ENCODE data around the gene TMBIM4. TPM values are rescaled to one million over a fixed set of nuclear protein-coding genes. Genes with fewer than 3 reads are reported as not detected.

TMBIM4 gene
- total and polyA plus RNA-seq, 8 donors = 56.4 to 106 (median 64.1) TPM

DNA sequence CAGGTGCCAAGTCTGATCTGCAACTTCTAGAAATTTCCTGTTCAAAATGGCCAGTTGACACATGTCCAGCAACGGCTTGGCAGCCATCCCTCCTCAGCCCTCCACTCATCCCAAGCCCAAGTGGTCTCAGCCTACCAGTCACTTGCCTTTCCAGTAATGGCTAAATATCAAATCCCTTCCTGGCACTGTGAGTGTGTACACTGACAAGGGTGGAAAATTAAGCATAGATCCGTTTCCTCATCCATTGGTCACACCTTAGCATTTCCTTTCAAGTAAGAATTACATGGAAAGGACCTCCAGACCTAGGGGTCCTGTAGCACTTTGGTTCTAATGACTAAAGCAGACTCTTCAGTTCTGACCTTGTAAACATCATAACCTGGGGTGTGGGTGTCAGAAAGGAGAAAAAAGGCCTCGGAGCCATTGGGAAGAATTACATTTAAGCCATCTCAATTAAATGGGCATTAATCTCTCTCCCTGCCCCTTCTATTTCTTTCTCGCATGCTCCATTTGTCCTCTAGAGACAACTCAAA is 54.7 kb downstream of the TMBIM4 start:
- H3K4me1 ChIP-seq = no peaks in the 10 kb centered on the region
- no peak overlapping the region for H3K27ac ChIP-seq
- no peaks in the 10 kb centered on the region for H3K36me3 ChIP-seq
- intact Hi-C loops (cut with DNase I) = no loop called here
- TF ChIP-seq, protein P1, sequence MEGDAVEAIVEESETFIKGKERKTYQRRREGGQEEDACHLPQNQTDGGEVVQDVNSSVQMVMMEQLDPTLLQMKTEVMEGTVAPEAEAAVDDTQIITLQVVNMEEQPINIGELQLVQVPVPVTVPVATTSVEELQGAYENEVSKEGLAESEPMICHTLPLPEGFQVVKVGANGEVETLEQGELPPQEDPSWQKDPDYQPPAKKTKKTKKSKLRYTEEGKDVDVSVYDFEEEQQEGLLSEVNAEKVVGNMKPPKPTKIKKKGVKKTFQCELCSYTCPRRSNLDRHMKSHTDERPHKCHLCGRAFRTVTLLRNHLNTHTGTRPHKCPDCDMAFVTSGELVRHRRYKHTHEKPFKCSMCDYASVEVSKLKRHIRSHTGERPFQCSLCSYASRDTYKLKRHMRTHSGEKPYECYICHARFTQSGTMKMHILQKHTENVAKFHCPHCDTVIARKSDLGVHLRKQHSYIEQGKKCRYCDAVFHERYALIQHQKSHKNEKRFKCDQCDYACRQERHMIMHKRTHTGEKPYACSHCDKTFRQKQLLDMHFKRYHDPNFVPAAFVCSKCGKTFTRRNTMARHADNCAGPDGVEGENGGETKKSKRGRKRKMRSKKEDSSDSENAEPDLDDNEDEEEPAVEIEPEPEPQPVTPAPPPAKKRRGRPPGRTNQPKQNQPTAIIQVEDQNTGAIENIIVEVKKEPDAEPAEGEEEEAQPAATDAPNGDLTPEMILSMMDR (IDR thresholded peaks at IDR 0.05) = no peak
- no peak overlapping the region for H3K4me3 ChIP-seq
- no peak for ATAC-seq
- FAIRE-seq = no peak
- WGBS, 2 donors = 79 to 81% methylated on average over 4 of the region's 4 CpGs
- no peaks in the 10 kb centered on the region for H3K9me3 ChIP-seq
- no peaks in the 10 kb centered on the region for H3K27me3 ChIP-seq
- DNase-seq = no peak

DNA sequence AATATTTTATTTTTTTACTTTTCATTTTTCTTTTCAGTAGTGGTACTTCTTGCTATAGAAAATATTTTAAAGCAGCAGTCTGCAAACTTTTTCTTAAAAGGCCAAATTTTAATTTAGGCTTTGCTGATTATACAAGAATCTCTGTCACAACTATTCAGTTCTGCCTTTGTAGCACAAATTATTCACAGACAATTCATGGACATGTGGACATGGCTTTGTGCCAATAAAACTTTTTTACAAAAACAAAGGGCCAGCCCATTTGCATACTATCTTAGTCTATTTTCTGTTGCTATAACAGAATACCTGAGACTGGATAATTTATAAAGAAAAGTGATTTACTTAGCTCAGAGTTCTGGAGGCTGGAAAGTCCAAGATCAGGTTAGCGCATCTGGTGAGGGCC is 56.3 kb downstream of the TMBIM4 start:
- no peak for ATAC-seq
- Histone ChIP-seq H3K4me3 (no peak overlapping the region), H3K4me1 (no peaks in the 10 kb centered on the region), H3K9me3 (no peaks in the 10 kb centered on the region), H3K36me3 (no peaks in the 10 kb centered on the region), H3K27ac (no peak overlapping the region), H3K27me3 (no peaks in the 10 kb centered on the region)
- intact Hi-C loops (cut with DNase I) = no loop called here
- TF ChIP-seq, protein P1 (IDR thresholded peaks at IDR 0.05) = no peak
- no peak for FAIRE-seq
- DNase-seq = no peak
- 100% methylated on average over 1 of the region's 1 CpG for WGBS, 2 donors

DNA sequence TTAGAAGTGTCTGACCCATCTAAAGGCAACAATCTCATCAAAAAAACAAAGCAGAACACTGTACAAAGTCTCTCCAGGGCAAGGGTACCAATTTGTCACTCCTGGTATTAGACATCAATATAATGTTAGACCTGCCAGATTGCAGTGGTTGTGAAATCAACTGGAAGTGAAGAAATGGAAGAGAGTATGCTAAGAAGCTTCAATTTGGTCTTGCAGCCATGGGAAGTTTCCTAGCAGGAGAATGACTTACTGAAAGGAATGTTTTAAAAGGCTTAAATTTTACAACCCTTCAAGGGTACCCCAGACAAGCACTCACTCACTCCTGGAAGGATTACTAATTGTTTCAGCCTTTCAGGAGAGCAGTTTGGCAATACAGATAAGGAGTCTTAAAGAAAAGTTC is 58.2 kb downstream of the TMBIM4 start:
- TF ChIP-seq, protein P1 (IDR thresholded peaks at IDR 0.05) = no peak
- H3K9me3 ChIP-seq = no peaks in the 10 kb centered on the region
- DNase-seq (no peak), FAIRE-seq (no peak), ATAC-seq (no peak)
- no peak overlapping the region for H3K4me3 ChIP-seq
- H3K27ac ChIP-seq = no peak overlapping the region
- peaks cover 0 to 5% (median 0%) of the 10 kb centered on the region in 3 donors for H3K4me1 ChIP-seq
- H3K36me3 ChIP-seq = no peaks in the 10 kb centered on the region
- H3K27me3 ChIP-seq = no peaks in the 10 kb centered on the region
- intact Hi-C loops (cut with DNase I) = no loop called here

DNA sequence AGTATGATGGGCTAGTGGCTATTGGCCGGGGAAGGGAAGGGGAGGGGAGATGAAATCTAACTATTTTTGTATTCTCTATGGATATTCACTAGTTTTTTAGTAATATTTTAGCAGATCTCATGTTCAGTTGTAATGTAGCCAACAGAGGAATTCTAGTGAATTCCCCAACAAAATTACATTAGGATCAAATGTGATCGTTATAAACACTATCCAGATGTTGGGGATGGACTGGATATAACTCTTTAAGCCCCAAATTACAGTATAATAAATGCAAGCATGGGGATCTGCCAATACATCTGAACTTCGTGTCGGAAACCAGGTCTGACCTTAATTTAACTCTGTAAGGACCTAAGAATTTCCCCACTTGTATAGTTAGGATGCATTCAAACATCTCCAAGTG is 60.7 kb downstream of the TMBIM4 start:
- no peak for DNase-seq
- Histone ChIP-seq H3K9me3 (no peaks in the 10 kb centered on the region), H3K27ac (no peak overlapping the region), H3K4me3 (no peak overlapping the region), H3K36me3 (no peaks in the 10 kb centered on the region), H3K27me3 (no peaks in the 10 kb centered on the region), H3K4me1 (peaks cover 0 to 5% (median 0%) of the 10 kb centered on the region in 3 donors)
- TF ChIP-seq, protein P1 (IDR thresholded peaks at IDR 0.05) = no peak
- intact Hi-C loops (cut with DNase I) = no loop called here
- ATAC-seq = no peak
- 67 to 72% methylated on average over 4 of the region's 4 CpGs for WGBS, 2 donors
- FAIRE-seq = no peak

DNA sequence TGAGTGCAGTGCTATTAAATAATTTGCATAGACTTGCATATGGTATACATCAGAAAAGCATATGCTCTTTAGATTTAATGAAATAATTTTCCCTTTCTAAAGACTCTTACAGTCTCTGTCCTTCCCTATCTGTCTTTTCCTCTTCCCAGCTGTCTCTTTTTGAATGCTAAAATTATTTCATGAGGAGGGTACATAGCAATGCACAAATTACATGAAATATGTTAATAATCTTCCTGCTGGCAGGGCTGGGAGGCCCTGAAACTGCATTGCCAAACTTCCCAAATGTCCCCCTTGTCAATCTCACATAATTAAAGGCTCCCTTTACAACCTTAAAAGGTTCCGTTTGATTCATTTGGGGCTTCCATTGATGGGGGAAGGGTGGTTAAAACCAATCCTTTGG is 61.4 kb downstream of the TMBIM4 start:
- no peak overlapping the region for H3K27ac ChIP-seq
- DNase-seq = no peak
- FAIRE-seq = no peak
- H3K4me1 ChIP-seq = peaks cover 0 to 5% (median 0%) of the 10 kb centered on the region in 3 donors
- H3K4me3 ChIP-seq = no peak overlapping the region
- H3K36me3 ChIP-seq = no peaks in the 10 kb centered on the region
- TF ChIP-seq, protein P1 (IDR thresholded peaks at IDR 0.05) = no peak
- ATAC-seq = no peak
- intact Hi-C loops (cut with DNase I) = no loop called here
- H3K27me3 ChIP-seq = no peaks in the 10 kb centered on the region
- 82 to 97% methylated on average over 1 of the region's 1 CpG for WGBS, 2 donors
- H3K9me3 ChIP-seq = no peaks in the 10 kb centered on the region

Measured in pancreas (tissue), 10 donors.